OCI-LY1 (cell line): ENCODE measurements around the gene PTPRA.

Experiments
- H2AFZ ChIP-seq: fragments of 200-600 bp; sonication (generic), shearing (Covaris generic); 2 replicates; pipeline ENCODE4 v1.6.0; 2014; ENCODE audit warnings: antibody characterized with exemption, mild to moderate bottlenecking, low read length
- H3F3A ChIP-seq: fragments of 200-600 bp; sonication (generic), shearing (Covaris generic); 2 replicates; pipeline ENCODE4 v1.6.0; 2014; ENCODE audit warnings: mild to moderate bottlenecking, antibody characterized with exemption, low read length, moderate library complexity; ENCODE audit not compliant: insufficient read depth
- H3K27ac ChIP-seq: fragments of 200-600 bp; sonication (generic); 2 replicates; pipeline ENCODE4 v1.5.1; 2014; ENCODE audit warnings: low read length, mixed run types, mild to moderate bottlenecking, low read depth; ENCODE audit not compliant: poor library complexity, severe bottlenecking
- H3K27me3 ChIP-seq: fragments of 200-600 bp; sonication (generic); 2 replicates; pipeline ENCODE4 v1.6.0; 2014; ENCODE audit warnings: antibody characterized with exemption, mild to moderate bottlenecking, low read length, moderate library complexity; ENCODE audit not compliant: insufficient read depth
- H3K36me3 ChIP-seq: fragments of 200-600 bp; sonication (generic); 2 replicates; pipeline ENCODE4 v1.6.1; 2014; ENCODE audit warnings: mild to moderate bottlenecking, antibody characterized with exemption, low read length, moderate library complexity, mixed read lengths; ENCODE audit not compliant: insufficient read depth
- H3K4me1 ChIP-seq: fragments of 200-600 bp; sonication (generic); 2 replicates; pipeline ENCODE4 v1.5.1; 2014; ENCODE audit warnings: mild to moderate bottlenecking, low read length, moderate library complexity; ENCODE audit not compliant: insufficient read depth, severe bottlenecking
- H3K4me2 ChIP-seq: fragments of 200-600 bp; sonication (generic), shearing (Covaris generic); 2 replicates; pipeline ENCODE4 v1.6.1; 2014; ENCODE audit warnings: low read length
- H3K4me3 ChIP-seq: fragments of 200-600 bp; sonication (generic); 2 replicates; pipeline ENCODE4 v1.5.1; 2014; ENCODE audit warnings: low read length, low read depth, mild to moderate bottlenecking, mixed read lengths; ENCODE audit not compliant: poor library complexity, severe bottlenecking
- H3K79me2 ChIP-seq: fragments of 200-600 bp; shearing (Covaris generic); 2 replicates; pipeline ENCODE4 v1.6.1; 2016; ENCODE audit warnings: mixed run types, low read length, mixed read lengths; ENCODE audit not compliant: insufficient read depth
- H3K9ac ChIP-seq: fragments of 200-600 bp; sonication (generic), shearing (Covaris generic); 2 replicates; pipeline ENCODE4 v1.6.1; 2014; ENCODE audit warnings: mild to moderate bottlenecking, low read length, mixed read lengths
- H3K9me2 ChIP-seq: fragments of 200-600 bp; sonication (generic), shearing (Covaris generic); 2 replicates; pipeline ENCODE4 v1.6.1; 2014; ENCODE audit warnings: low read depth, mild to moderate bottlenecking, low read length, mixed read lengths
- H3K9me3 ChIP-seq: fragments of 200-600 bp; shearing (Covaris generic); 2 replicates; pipeline ENCODE4 v1.6.1; 2014; ENCODE audit warnings: low read length, mixed read lengths
- H4K20me1 ChIP-seq: fragments of 200-600 bp; sonication (generic), shearing (Covaris generic); 2 replicates; pipeline ENCODE4 v1.6.0; 2016; ENCODE audit warnings: mild to moderate bottlenecking, low read length; ENCODE audit not compliant: insufficient read depth
- EZH2 ChIP-seq: fragments of 200-600 bp; sonication (generic), shearing (Covaris generic); IDR thresholded peaks from 2 replicates; pipeline ENCODE4 v1.8.0; 2017; ENCODE audit warnings: borderline replicate concordance, mixed run types, mild to moderate bottlenecking, antibody characterized with exemption, low read length, moderate library complexity, mixed read lengths
- TF ChIP-seq, protein P1 (sequence below): fragments of 200-600 bp; sonication (generic), shearing (Covaris generic); IDR thresholded peaks from 2 replicates; pipeline ENCODE4 v1.5.1; 2017; ENCODE audit warnings: mild to moderate bottlenecking, antibody characterized with exemption, low read length, moderate library complexity, mixed read lengths

Gene PTPRA

DNA sequence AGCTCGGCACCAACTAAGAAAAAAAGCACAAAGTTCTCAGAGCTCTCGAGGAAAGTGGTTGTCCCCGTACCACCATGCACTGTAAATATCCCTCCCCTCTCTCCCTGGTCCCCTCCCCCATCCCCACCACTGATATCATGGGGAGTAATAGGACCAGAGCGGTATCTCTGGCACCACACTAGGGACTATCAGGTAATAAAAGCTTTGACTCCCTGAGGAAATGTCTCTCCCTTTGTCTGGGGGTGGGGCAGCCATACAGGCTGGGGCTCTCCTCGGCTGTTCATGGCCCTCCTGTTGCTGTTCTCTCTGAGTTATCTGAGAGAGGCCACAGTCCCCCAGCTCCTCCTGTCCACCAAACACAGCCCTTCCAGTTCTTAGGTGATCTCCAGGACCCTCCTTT is 165.2 kb downstream of the PTPRA start:
- no peaks in the 10 kb centered on the region for H4K20me1 ChIP-seq
- H3K79me2 ChIP-seq: no peaks in the 10 kb centered on the region
- H3F3A ChIP-seq: no peaks in the 10 kb centered on the region
- no peaks in the 10 kb centered on the region for H3K9me2 ChIP-seq
- H3K9ac ChIP-seq: no peak overlapping the region
- no peaks in the 10 kb centered on the region for H3K9me3 ChIP-seq
- H3K4me2 ChIP-seq: no peak overlapping the region
- no peak overlapping the region for H2AFZ ChIP-seq
- no peak overlapping the region for H3K4me3 ChIP-seq
- H3K27me3 ChIP-seq: no peaks in the 10 kb centered on the region
- H3K27ac ChIP-seq: no peak overlapping the region
- H3K36me3 ChIP-seq: peaks cover 61% of the 10 kb centered on the region
- TF ChIP-seq, protein P1, sequence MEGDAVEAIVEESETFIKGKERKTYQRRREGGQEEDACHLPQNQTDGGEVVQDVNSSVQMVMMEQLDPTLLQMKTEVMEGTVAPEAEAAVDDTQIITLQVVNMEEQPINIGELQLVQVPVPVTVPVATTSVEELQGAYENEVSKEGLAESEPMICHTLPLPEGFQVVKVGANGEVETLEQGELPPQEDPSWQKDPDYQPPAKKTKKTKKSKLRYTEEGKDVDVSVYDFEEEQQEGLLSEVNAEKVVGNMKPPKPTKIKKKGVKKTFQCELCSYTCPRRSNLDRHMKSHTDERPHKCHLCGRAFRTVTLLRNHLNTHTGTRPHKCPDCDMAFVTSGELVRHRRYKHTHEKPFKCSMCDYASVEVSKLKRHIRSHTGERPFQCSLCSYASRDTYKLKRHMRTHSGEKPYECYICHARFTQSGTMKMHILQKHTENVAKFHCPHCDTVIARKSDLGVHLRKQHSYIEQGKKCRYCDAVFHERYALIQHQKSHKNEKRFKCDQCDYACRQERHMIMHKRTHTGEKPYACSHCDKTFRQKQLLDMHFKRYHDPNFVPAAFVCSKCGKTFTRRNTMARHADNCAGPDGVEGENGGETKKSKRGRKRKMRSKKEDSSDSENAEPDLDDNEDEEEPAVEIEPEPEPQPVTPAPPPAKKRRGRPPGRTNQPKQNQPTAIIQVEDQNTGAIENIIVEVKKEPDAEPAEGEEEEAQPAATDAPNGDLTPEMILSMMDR: no peak
- TF ChIP-seq EZH2: no peak
- no peaks in the 10 kb centered on the region for H3K4me1 ChIP-seq

DNA sequence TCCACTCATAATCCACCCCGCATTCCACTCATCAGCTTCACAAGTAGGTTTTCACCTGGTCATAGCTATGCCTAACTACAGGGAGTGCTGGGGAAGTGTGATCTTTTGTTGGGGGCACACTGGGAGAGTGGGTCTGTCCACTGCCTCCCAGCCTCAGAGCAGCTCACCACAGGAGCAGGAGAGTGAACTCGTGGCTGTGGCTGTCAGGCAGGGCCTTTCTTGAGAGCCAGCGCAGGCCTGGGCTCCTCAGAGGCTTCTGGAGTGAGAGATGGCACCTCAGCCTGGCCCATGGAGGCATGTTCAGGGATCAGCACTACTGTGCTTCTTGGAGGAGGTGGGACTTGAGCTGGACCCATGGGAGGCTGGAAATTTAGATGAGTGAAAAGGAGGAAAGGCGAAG is 166.1 kb downstream of the PTPRA start:
- Histone ChIP-seq H3K9ac (no peak overlapping the region), H3K4me2 (no peak overlapping the region), H4K20me1 (no peaks in the 10 kb centered on the region), H3K36me3 (peaks cover 58% of the 10 kb centered on the region), H3K27me3 (no peaks in the 10 kb centered on the region), H3K9me3 (no peaks in the 10 kb centered on the region), H3K27ac (no peak overlapping the region), H3K4me1 (no peaks in the 10 kb centered on the region), H3K9me2 (no peaks in the 10 kb centered on the region), H2AFZ (no peak overlapping the region), H3F3A (no peaks in the 10 kb centered on the region), H3K4me3 (no peak overlapping the region), H3K79me2 (no peaks in the 10 kb centered on the region)
- no peak for TF ChIP-seq EZH2
- TF ChIP-seq, protein P1: no peak

DNA sequence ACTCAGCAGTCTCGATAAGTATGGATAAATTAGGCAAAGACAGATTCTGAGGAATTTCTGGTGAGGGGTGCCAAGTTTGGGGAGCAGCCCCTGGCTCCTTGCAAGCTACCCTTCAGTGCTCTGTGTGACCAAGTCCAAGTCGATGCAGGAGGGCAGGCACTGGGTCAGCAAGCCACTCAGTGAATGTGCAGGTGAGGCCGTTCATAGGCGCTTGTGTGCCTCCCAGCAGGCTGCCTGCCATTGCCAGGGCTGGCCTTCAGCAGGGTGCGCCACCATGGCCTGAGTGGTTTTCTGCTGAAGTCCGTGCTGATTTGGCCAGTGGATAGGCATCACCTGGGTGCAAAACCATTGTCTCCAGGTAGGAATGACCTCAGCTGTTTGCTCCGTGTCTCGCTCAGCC is 166.8 kb downstream of the PTPRA start:
- H3K9me3 ChIP-seq: no peaks in the 10 kb centered on the region
- H2AFZ ChIP-seq: no peak overlapping the region
- peaks cover 51% of the 10 kb centered on the region for H3K36me3 ChIP-seq
- TF ChIP-seq EZH2: no peak
- TF ChIP-seq, protein P1: no peak
- H3F3A ChIP-seq: no peaks in the 10 kb centered on the region
- H3K9ac ChIP-seq: no peak overlapping the region
- H3K4me2 ChIP-seq: no peak overlapping the region
- no peaks in the 10 kb centered on the region for H3K27me3 ChIP-seq
- H3K79me2 ChIP-seq: no peaks in the 10 kb centered on the region
- no peaks in the 10 kb centered on the region for H4K20me1 ChIP-seq
- no peak overlapping the region for H3K27ac ChIP-seq
- H3K4me3 ChIP-seq: no peak overlapping the region
- H3K4me1 ChIP-seq: peaks cover 3% of the 10 kb centered on the region
- no peaks in the 10 kb centered on the region for H3K9me2 ChIP-seq
